Thymus (tissue), 14 donors: ENCODE measurements around the gene HK3. TPM values are rescaled to one million over a fixed set of nuclear protein-coding genes. Genes with fewer than 3 reads are reported as not detected.

Experiments
- DNase-seq, 9 donors: peaks; one replicate each; pipeline ENCODE4 v3.0.0-alpha.2; 2013; ENCODE audit warnings: low spot score in 9 of 9, low read depth in 6 of 9, missing footprints in 1 of 9
- H3K27ac ChIP-seq, 2 donors: one replicate each; pipeline ENCODE4 v1.5.1; 2013; ENCODE audit warnings: control low read depth in 1 of 2, low read depth in 1 of 2, low read length in 1 of 2, mild to moderate bottlenecking in 1 of 2, moderate library complexity in 1 of 2
- H3K27me3 ChIP-seq, 2 donors: one replicate each; pipeline ENCODE4 v1.5.1; 2013; ENCODE audit warnings: low read length in 1 of 2; ENCODE audit not compliant: control insufficient read depth in 2 of 2, insufficient read depth in 1 of 2
- H3K36me3 ChIP-seq, 2 donors: one replicate each; pipeline ENCODE4 v1.5.1; 2013; ENCODE audit warnings: low read length in 1 of 2, mild to moderate bottlenecking in 1 of 2, moderate library complexity in 1 of 2; ENCODE audit not compliant: control insufficient read depth in 2 of 2, insufficient read depth in 2 of 2
- H3K4me1 ChIP-seq, 2 donors: one replicate each; pipeline ENCODE4 v1.5.1; 2013; ENCODE audit warnings: low read length in 2 of 2; ENCODE audit not compliant: control insufficient read depth in 2 of 2, insufficient read depth in 2 of 2
- H3K4me3 ChIP-seq, 2 donors: one replicate each; pipeline ENCODE4 v1.5.1; 2013; ENCODE audit warnings: low read length in 2 of 2, control low read depth in 1 of 2, mild to moderate bottlenecking in 1 of 2
- H3K9me3 ChIP-seq, 2 donors: one replicate each; pipeline ENCODE4 v1.5.1; 2013; ENCODE audit warnings: low read length in 1 of 2, mild to moderate bottlenecking in 1 of 2; ENCODE audit not compliant: control insufficient read depth in 2 of 2, insufficient read depth in 1 of 2
- WGBS: extraction: QIAGEN DNeasy Blood & Tissue Kit; methylation state at CpG from one replicate; pipeline ENCODE4 v1.1.7; 2013; 5-methylcytosine and 5-hydroxymethylcytosine counted together
- long read RNA-seq, 10 donors: transcript quantifications; one replicate each; lab custom pipeline, GENCODE V29; 2026
- polyA plus RNA-seq: library from polyadenylated mRNA; stranded (reverse); fragments of 200-250 nt; gene quantifications from one replicate; pipeline ENCODE4 v1.2.3, GENCODE V29; 2013
- total RNA-seq: library from RNA; stranded (reverse); fragments of 120-200 nt; gene quantifications from one replicate; pipeline ENCODE4 v1.2.4, GENCODE V29; 2013
- donor health status: healthy.

The HK3 gene, protein sequence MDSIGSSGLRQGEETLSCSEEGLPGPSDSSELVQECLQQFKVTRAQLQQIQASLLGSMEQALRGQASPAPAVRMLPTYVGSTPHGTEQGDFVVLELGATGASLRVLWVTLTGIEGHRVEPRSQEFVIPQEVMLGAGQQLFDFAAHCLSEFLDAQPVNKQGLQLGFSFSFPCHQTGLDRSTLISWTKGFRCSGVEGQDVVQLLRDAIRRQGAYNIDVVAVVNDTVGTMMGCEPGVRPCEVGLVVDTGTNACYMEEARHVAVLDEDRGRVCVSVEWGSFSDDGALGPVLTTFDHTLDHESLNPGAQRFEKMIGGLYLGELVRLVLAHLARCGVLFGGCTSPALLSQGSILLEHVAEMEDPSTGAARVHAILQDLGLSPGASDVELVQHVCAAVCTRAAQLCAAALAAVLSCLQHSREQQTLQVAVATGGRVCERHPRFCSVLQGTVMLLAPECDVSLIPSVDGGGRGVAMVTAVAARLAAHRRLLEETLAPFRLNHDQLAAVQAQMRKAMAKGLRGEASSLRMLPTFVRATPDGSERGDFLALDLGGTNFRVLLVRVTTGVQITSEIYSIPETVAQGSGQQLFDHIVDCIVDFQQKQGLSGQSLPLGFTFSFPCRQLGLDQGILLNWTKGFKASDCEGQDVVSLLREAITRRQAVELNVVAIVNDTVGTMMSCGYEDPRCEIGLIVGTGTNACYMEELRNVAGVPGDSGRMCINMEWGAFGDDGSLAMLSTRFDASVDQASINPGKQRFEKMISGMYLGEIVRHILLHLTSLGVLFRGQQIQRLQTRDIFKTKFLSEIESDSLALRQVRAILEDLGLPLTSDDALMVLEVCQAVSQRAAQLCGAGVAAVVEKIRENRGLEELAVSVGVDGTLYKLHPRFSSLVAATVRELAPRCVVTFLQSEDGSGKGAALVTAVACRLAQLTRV
- total RNA-seq = 3.2 TPM
- 38.9 TPM for polyA plus RNA-seq
- long read RNA-seq, donor 1 = 0 reads
- long read RNA-seq, donor 2 = 0 reads
- long read RNA-seq, donor 3, partial matches to known transcripts = 0 of 1 reads
- long read RNA-seq, donor 3, other reads (novel, unspliced or antisense) = 0 of 1 reads
- long read RNA-seq, donor 4, partial matches to known transcripts = 0 of 1 reads
- long read RNA-seq, donor 4, other reads (novel, unspliced or antisense) = 0 of 1 reads
- long read RNA-seq, donor 5 = 0 reads
- long read RNA-seq, donor 6 = 0 reads
- long read RNA-seq, donor 7 = 0 reads
- long read RNA-seq, donor 8 = 0 reads
- long read RNA-seq, donor 9 = 0 reads
- long read RNA-seq, donor 10, partial matches to known transcripts = 0 of 1 reads
- long read RNA-seq, donor 10, other reads (novel, unspliced or antisense) = 0 of 1 reads

- Histone ChIP-seq H3K4me1 (no peaks in the 10 kb centered on the region), H3K27ac (peak within 1 kb of the TSS in 1 of 2 donors; percentile 39)
- 41% methylated on average over 9 of the region's 9 CpGs for WGBS
Observed at GRCh38 chr5:176899296-176899891, at the start of gene HK3. HK3 (minus strand) TSS chr5:176899346; CDS start chr5:176896159, 3,187 bp downstream.

DNA sequence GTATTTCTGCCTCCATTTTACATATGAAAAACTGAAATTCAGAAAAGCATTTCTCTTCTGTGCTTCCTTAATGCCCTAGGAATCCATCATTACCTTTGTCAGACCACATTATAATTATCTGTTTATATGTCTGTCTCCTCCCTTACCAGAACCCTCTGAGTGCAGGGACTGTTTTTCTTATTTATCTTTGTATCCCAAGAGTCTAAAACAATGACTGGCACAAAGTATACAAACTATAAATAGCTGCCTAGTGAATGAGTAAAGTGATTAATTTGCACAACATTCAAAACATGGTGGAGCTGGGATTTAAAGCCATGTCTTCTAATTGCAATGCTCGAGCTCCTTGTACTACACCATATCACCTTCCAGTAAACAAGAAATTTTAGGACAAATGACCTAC, 49.3 kb upstream of the HK3 start:
- Histone ChIP-seq H3K9me3 (no peaks in the 10 kb centered on the region), H3K36me3 (peaks cover 26 to 59% of the 10 kb centered on the region in 2 donors), H3K27ac (no peak overlapping the region), H3K4me1 (no peaks in the 10 kb centered on the region), H3K27me3 (no peaks in the 10 kb centered on the region), H3K4me3 (no peak overlapping the region)
- 98% methylated on average over 1 of the region's 1 CpG for WGBS
- no peak for DNase-seq

More at GRCh38 chr5:176899296-176899891, at the start of gene HK3:
- Histone ChIP-seq H3K27me3 (no peaks in the 10 kb centered on the region), H3K4me3 (no peak within 1 kb of the TSS), H3K9me3 (no peaks in the 10 kb centered on the region), H3K36me3 (peaks cover 21 to 23% of the 10 kb centered on the region in 2 donors)
- no peak for DNase-seq

GRCh38 chr5:176947847-176948246, 48.7 kb upstream of the HK3 start:
- Histone ChIP-seq H3K27me3 (no peaks in the 10 kb centered on the region), H3K36me3 (peaks cover 26 to 61% of the 10 kb centered on the region in 2 donors)

DNA sequence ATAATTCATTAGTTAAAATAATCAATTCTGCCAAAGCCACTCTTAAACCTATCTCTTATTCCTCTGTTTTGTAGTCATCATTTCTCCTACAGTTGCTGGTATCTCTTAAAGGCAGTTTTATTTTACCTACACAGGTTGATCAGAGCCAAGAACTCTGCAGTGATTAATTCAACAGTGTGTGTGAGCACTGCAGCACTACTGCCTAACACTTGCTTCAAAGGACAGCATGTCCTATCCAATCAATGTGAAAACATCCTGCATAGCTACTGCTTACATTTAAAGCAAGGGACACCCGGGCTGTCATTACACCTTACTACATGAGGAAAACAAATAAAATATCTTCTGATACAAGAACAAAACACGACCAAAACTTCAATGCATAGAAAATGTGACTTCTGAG, 45.1 kb upstream of the HK3 start:
- DNase-seq = no peak
- H3K4me1 ChIP-seq = no peaks in the 10 kb centered on the region
- H3K36me3 ChIP-seq = peaks cover 16 to 57% of the 10 kb centered on the region in 2 donors
- 94% methylated on average over 2 of the region's 2 CpGs for WGBS
- H3K9me3 ChIP-seq = no peaks in the 10 kb centered on the region
- H3K27ac ChIP-seq = no peak overlapping the region
- no peak overlapping the region for H3K4me3 ChIP-seq
- no peaks in the 10 kb centered on the region for H3K27me3 ChIP-seq

More at GRCh38 chr5:176947847-176948246, 48.7 kb upstream of the HK3 start:
- Histone ChIP-seq H3K9me3 (no peaks in the 10 kb centered on the region), H3K27ac (no peak overlapping the region), H3K4me1 (no peaks in the 10 kb centered on the region), H3K4me3 (no peak overlapping the region)
- DNase-seq = no peak
- WGBS = 97% methylated on average over 2 of the region's 2 CpGs

- Histone ChIP-seq H3K9me3 (no peaks in the 10 kb centered on the region), H3K27ac (no peak overlapping the region), H3K4me3 (no peak overlapping the region), H3K27me3 (no peaks in the 10 kb centered on the region), H3K4me1 (no peaks in the 10 kb centered on the region), H3K36me3 (peaks cover 13 to 58% of the 10 kb centered on the region in 2 donors)
- WGBS = 98% methylated on average over 1 of the region's 1 CpG
- DNase-seq = no peak
Observed at GRCh38 chr5:176943816-176944215, 44.7 kb upstream of the HK3 start.

DNA sequence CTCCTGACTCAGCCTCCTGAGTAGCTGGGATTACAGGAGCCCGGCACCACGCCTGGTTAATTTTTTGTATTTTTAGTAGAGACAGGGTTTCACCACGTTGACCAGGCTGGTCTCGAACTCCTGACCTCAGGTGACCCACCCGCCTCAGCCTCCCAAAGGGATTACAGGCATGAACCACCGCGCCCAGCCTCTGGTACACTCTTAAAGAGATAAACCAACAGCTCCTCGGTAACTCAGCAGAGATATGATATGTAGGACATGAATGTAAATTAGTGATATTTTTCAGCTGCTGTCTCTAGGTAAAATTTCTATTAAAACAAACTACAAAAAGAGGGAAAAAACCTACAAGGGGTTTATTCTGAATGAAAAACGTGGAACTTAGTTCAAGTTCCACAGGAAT, 42.8 kb upstream of the HK3 start:
- Histone ChIP-seq H3K27me3 (no peaks in the 10 kb centered on the region), H3K4me3 (no peak overlapping the region), H3K27ac (no peak overlapping the region), H3K36me3 (peaks cover 17 to 65% of the 10 kb centered on the region in 2 donors), H3K9me3 (no peaks in the 10 kb centered on the region), H3K4me1 (no peaks in the 10 kb centered on the region)
- WGBS = 92% methylated on average over 9 of the region's 9 CpGs
- no peak for DNase-seq

DNA sequence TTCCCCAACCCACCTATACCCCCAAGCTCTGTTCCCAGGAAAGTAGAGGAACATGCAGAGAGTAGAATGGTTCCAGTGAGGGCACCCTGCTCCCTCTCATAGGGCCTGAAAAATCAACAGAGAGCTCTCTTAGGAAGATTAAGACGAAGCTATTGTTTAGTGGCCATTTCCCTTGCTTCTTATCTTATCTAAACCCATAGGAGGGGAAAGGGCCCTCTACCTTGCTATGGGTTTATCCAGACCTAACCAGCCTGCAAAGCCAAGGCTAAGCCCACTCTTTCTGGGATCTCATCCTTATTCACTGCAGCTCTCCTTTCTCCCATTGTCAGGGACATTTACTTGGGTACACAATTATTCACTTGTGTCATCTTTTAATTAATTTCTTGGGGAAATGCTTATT, 39.3 kb upstream of the HK3 start:
- Histone ChIP-seq H3K27ac (no peak overlapping the region), H3K36me3 (peaks cover 13 to 61% of the 10 kb centered on the region in 2 donors), H3K4me3 (no peak overlapping the region), H3K9me3 (no peaks in the 10 kb centered on the region), H3K27me3 (no peaks in the 10 kb centered on the region), H3K4me1 (no peaks in the 10 kb centered on the region)
- 95% methylated on average over 1 of the region's 1 CpG for WGBS
- DNase-seq = no peak

- no peak overlapping the region for H3K4me3 ChIP-seq
- H3K27ac ChIP-seq = no peak overlapping the region
- 100% methylated on average over 1 of the region's 1 CpG for WGBS
- H3K9me3 ChIP-seq = no peaks in the 10 kb centered on the region
- H3K4me1 ChIP-seq = no peaks in the 10 kb centered on the region
- peaks cover 16 to 46% of the 10 kb centered on the region in 2 donors for H3K36me3 ChIP-seq
- no peaks in the 10 kb centered on the region for H3K27me3 ChIP-seq
- no peak for DNase-seq
Observed at GRCh38 chr5:176935017-176935416, 35.9 kb upstream of the HK3 start.
